Stromal cell of bone marrow (primary cell): ENCODE results near the gene HK2.
"Not testable (repeated sequence)": the region's sequence is repeated elsewhere in the genome, so short reads cannot be mapped to it uniquely, and the experiment has no call there.

ENCODE experiments used
- DNase-seq: peaks from one replicate; pipeline ENCODE4 v3.0.0-alpha.2; 2012; ENCODE audit warnings: low read depth

Gene HK2

GRCh38 chr2:74895001-74895400, 61.1 kb downstream of the HK2 start:
- DNase-seq, result no peak

GRCh38 chr2:74896232-74896631, 62.3 kb downstream of the HK2 start:
- DNase-seq, result no peak

GRCh38 chr2:74900225-74900624, 66.3 kb downstream of the HK2 start:
- DNase-seq, result not testable (repeated sequence)

GRCh38 chr2:74902281-74902860, 68.4 kb downstream of the HK2 start:
- DNase-seq, result no peak

GRCh38 chr2:74906395-74906794, 72.5 kb downstream of the HK2 start:
- DNase-seq, result no peak

- not testable (repeated sequence) for DNase-seq
Measured at GRCh38 chr2:74907560-74907959, 73.6 kb downstream of the HK2 start.

- no peak for DNase-seq
Measured at GRCh38 chr2:74908748-74909444, 75.0 kb downstream of the HK2 start.

- no peak for DNase-seq
Measured at GRCh38 chr2:74910245-74910644, 76.3 kb downstream of the HK2 start.

- DNase-seq, result no peak
Measured at GRCh38 chr2:74911061-74911460, 77.1 kb downstream of the HK2 start.

- DNase-seq, result no peak
Measured at GRCh38 chr2:74915743-74916142, 81.8 kb downstream of the HK2 start.

- no peak for DNase-seq
Measured at GRCh38 chr2:74916394-74916793, 82.5 kb downstream of the HK2 start.

GRCh38 chr2:74917702-74918619, 84.0 kb downstream of the HK2 start:
- no peak for DNase-seq

GRCh38 chr2:74919827-74920226, 85.9 kb downstream of the HK2 start:
- no peak for DNase-seq

- no peak for DNase-seq
Measured at GRCh38 chr2:74921236-74921736, 87.4 kb downstream of the HK2 start.

- DNase-seq, result no peak
Measured at GRCh38 chr2:74922592-74923227, 88.8 kb downstream of the HK2 start.

- no peak for DNase-seq
Measured at GRCh38 chr2:74924463-74925265, 90.7 kb downstream of the HK2 start.

- no peak for DNase-seq
Measured at GRCh38 chr2:74925361-74925786, 91.4 kb downstream of the HK2 start.

GRCh38 chr2:74927621-74928020, 93.7 kb downstream of the HK2 start:
- no peak for DNase-seq

GRCh38 chr2:74930811-74931486, 97.0 kb downstream of the HK2 start:
- no peak for DNase-seq

GRCh38 chr2:74931940-74932339, 98.0 kb downstream of the HK2 start:
- DNase-seq, result no peak

GRCh38 chr2:74935975-74936391, 102.1 kb downstream of the HK2 start:
- no peak for DNase-seq
